Activated CD8-positive, alpha-beta memory T cell treated with anti-CD3 and anti-CD28 coated beads for 48 hours (primary cell): ENCODE results near the gene PEMT.
"Not testable (repeated sequence)": the region's sequence is repeated elsewhere in the genome, so short reads cannot be mapped to it uniquely, and the experiment has no call there.

Experiments used
- DNase-seq, 3 experiments: peaks; one replicate each; pipeline ENCODE4 v3.0.0-alpha.2; 2020; ENCODE audit warnings: low read depth in 2 of 3, low spot score in 2 of 3

PEMT gene

GRCh38 chr17:17487998-17488397 lies 103.5 kb downstream of the PEMT start:
- DNase-seq: no peak

GRCh38 chr17:17486416-17486815 lies 105.1 kb downstream of the PEMT start:
- not testable (repeated sequence) for DNase-seq

- no peak for DNase-seq
Observed at GRCh38 chr17:17485420-17485819, 106.1 kb downstream of the PEMT start.

GRCh38 chr17:17484451-17484899 lies 107.0 kb downstream of the PEMT start:
- DNase-seq: peak in 1 of 3 experiments; percentile 36

- no peak for DNase-seq
Observed at GRCh38 chr17:17481860-17482259, 109.6 kb downstream of the PEMT start.

- DNase-seq: no peak
Observed at GRCh38 chr17:17480593-17481148, 110.8 kb downstream of the PEMT start.

- no peak for DNase-seq
Observed at GRCh38 chr17:17479209-17479608, 112.3 kb downstream of the PEMT start.

GRCh38 chr17:17476865-17477467 lies 114.5 kb downstream of the PEMT start, which contains the start of gene MED9:
Gene MED9 (plus strand): TSS chr17:17477000. CDS start chr17:17477042, 42 bp downstream.
- DNase-seq: peak; percentile 85 to 97 (median 97)

GRCh38 chr17:17474341-17474740 lies 117.2 kb downstream of the PEMT start:
- DNase-seq: no peak

GRCh38 chr17:17472333-17472920 lies 119.1 kb downstream of the PEMT start:
- no peak for DNase-seq

GRCh38 chr17:17469996-17470395 lies 121.5 kb downstream of the PEMT start:
- DNase-seq: no peak

GRCh38 chr17:17469358-17469757 lies 122.2 kb downstream of the PEMT start:
- DNase-seq: no peak

GRCh38 chr17:17468217-17469010 lies 123.1 kb downstream of the PEMT start:
- DNase-seq: no peak

GRCh38 chr17:17467720-17468119 lies 123.8 kb downstream of the PEMT start:
- no peak for DNase-seq

GRCh38 chr17:17467016-17467415 lies 124.5 kb downstream of the PEMT start:
- DNase-seq: no peak

- no peak for DNase-seq
Observed at GRCh38 chr17:17466511-17466910, 125.0 kb downstream of the PEMT start.

- DNase-seq: not testable (repeated sequence)
Observed at GRCh38 chr17:17465878-17466277, 125.6 kb downstream of the PEMT start.

GRCh38 chr17:17463821-17464220 lies 127.7 kb downstream of the PEMT start:
- no peak for DNase-seq

GRCh38 chr17:17462048-17462824 lies 129.3 kb downstream of the PEMT start:
- DNase-seq: no peak

GRCh38 chr17:17460038-17460437 lies 131.5 kb downstream of the PEMT start:
- no peak for DNase-seq

- DNase-seq: no peak
Observed at GRCh38 chr17:17457680-17458079, 133.8 kb downstream of the PEMT start.
